Osteoblast (primary cell): ENCODE measurements around the gene SORBS2. TPM values are rescaled to one million over a fixed set of nuclear protein-coding genes. Genes with fewer than 3 reads are reported as not detected.

Source experiments
- DNase-seq: peaks from one replicate; pipeline ENCODE4 v3.0.0; 2011; ENCODE audit warnings: low spot score, mixed read lengths; ENCODE audit not compliant: insufficient read length; ENCODE audit errors: missing footprints
- H2AFZ ChIP-seq: 2 replicates; pipeline ENCODE4 v1.6.0; 2011; ENCODE audit warnings: mild to moderate bottlenecking, low read length
- H3K27ac ChIP-seq: 2 replicates; pipeline ENCODE4 v1.5.1; 2011; ENCODE audit warnings: mild to moderate bottlenecking, low read depth, low read length, moderate library complexity
- H3K27me3 ChIP-seq: 2 replicates; pipeline ENCODE4 v1.6.0; 2012; ENCODE audit warnings: mild to moderate bottlenecking, control low read depth, inconsistent platforms, low read length, moderate library complexity; ENCODE audit not compliant: insufficient read depth
- H3K36me3 ChIP-seq: 2 replicates; pipeline ENCODE4 v1.5.1; 2011; ENCODE audit warnings: mild to moderate bottlenecking, low read length, control low read depth, moderate library complexity; ENCODE audit not compliant: insufficient read depth
- H3K4me1 ChIP-seq: 2 replicates; pipeline ENCODE4 v1.5.1; 2011; ENCODE audit warnings: mild to moderate bottlenecking, low read length, control low read depth, moderate library complexity; ENCODE audit not compliant: insufficient read depth
- H3K4me2 ChIP-seq: 2 replicates; pipeline ENCODE4 v1.6.0; 2011; ENCODE audit warnings: mild to moderate bottlenecking, low read length; ENCODE audit not compliant: insufficient read depth
- H3K4me3 ChIP-seq: fragments of 200-600 bp; sonication (generic); 3 replicates; pipeline ENCODE4 v1.5.1; 2012; ENCODE audit warnings: mild to moderate bottlenecking, low read length, inconsistent platforms; ENCODE audit not compliant: insufficient read depth
- H3K79me2 ChIP-seq: 2 replicates; pipeline ENCODE4 v1.6.0; 2012; ENCODE audit warnings: mild to moderate bottlenecking, low read length, control low read depth, inconsistent platforms; ENCODE audit not compliant: insufficient read depth
- H3K9me3 ChIP-seq: 2 replicates; pipeline ENCODE4 v1.5.1; 2011; ENCODE audit warnings: low read depth, low read length, control low read depth
- H4K20me1 ChIP-seq: 2 replicates; pipeline ENCODE4 v1.6.0; 2012; ENCODE audit warnings: mild to moderate bottlenecking, low read length, control low read depth; ENCODE audit not compliant: insufficient read depth
- total RNA-seq: library from RNA; depleted of rRNA; stranded (reverse); fragments of >200 nt; gene quantifications from 2 replicates; pipeline ENCODE4 v1.2.3, GENCODE V29; 2012
- TF ChIP-seq, protein P1 (sequence below): IDR thresholded peaks from 2 replicates; pipeline ENCODE4 v1.5.1; 2011; ENCODE audit warnings: mild to moderate bottlenecking, low read depth, low read length, moderate library complexity; ENCODE audit errors: extremely low read depth

Gene SORBS2
- total RNA-seq, 1 donor = 85.0 TPM

GRCh38 chr4:185744488-185744862 is 67.5 kb downstream of the SORBS2 start:
- Histone ChIP-seq H3K79me2 (peaks cover 6% of the 10 kb centered on the region), H3K27ac (no peak overlapping the region), H3K9me3 (no peaks in the 10 kb centered on the region), H3K4me3 (no peak overlapping the region), H3K4me2 (no peak overlapping the region), H3K36me3 (no peaks in the 10 kb centered on the region), H3K4me1 (peaks cover 8% of the 10 kb centered on the region), H2AFZ (no peak overlapping the region), H4K20me1 (peaks cover 2% of the 10 kb centered on the region), H3K27me3 (no peaks in the 10 kb centered on the region)
- TF ChIP-seq, protein P1, sequence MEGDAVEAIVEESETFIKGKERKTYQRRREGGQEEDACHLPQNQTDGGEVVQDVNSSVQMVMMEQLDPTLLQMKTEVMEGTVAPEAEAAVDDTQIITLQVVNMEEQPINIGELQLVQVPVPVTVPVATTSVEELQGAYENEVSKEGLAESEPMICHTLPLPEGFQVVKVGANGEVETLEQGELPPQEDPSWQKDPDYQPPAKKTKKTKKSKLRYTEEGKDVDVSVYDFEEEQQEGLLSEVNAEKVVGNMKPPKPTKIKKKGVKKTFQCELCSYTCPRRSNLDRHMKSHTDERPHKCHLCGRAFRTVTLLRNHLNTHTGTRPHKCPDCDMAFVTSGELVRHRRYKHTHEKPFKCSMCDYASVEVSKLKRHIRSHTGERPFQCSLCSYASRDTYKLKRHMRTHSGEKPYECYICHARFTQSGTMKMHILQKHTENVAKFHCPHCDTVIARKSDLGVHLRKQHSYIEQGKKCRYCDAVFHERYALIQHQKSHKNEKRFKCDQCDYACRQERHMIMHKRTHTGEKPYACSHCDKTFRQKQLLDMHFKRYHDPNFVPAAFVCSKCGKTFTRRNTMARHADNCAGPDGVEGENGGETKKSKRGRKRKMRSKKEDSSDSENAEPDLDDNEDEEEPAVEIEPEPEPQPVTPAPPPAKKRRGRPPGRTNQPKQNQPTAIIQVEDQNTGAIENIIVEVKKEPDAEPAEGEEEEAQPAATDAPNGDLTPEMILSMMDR = no peak
- DNase-seq = no peak

DNA sequence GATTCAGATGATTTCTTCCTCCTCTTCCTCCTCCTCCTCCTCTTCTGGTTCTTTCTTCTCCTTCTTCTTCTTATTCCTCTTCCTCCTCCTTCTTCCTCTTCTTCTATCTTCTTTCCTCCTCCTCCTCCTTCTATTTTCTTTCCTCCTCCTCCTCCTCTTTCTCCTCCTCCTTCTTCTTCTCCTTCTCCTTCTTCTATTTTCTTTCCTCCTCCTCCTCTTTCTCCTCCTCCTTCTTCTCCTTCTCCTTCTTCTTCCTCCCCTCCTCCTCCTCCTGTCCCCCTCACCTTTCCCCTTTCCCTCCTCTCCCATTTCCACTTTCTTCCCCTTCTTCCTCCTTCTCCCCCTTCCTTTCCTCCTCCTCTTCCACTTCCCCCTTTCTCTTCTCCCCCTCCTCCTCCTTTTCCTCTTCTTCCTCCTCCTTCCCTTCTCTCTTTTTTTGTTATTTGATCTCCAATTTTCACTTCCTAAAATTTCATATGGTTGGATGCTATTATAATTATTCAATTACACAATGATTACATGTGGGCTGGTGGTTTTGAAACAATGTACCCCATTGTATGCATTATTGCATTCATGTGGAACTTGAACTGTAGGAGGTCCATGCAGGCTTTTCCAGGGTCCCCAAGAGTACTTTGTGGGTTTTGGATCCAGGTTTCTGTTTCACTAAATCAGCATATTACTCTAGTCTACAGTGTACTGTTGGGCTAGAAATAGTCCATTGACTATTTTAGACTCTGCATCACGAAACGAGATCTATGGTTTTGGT is 68.1 kb downstream of the SORBS2 start:
- no peak overlapping the region for H3K4me2 ChIP-seq
- H3K4me1 ChIP-seq = peaks cover 12% of the 10 kb centered on the region
- no peak overlapping the region for H3K27ac ChIP-seq
- TF ChIP-seq, protein P1 = no peak
- no peaks in the 10 kb centered on the region for H3K27me3 ChIP-seq
- no peak overlapping the region for H3K4me3 ChIP-seq
- no peak overlapping the region for H2AFZ ChIP-seq
- peaks cover 6% of the 10 kb centered on the region for H3K79me2 ChIP-seq
- H3K9me3 ChIP-seq = no peaks in the 10 kb centered on the region
- H3K36me3 ChIP-seq = no peaks in the 10 kb centered on the region
- peaks cover 2% of the 10 kb centered on the region for H4K20me1 ChIP-seq
- no peak for DNase-seq

GRCh38 chr4:185742766-185743165 is 69.2 kb downstream of the SORBS2 start:
- H4K20me1 ChIP-seq = no peaks in the 10 kb centered on the region
- DNase-seq = no peak

GRCh38 chr4:185741795-185742194 is 70.2 kb downstream of the SORBS2 start:
- TF ChIP-seq, protein P1 = no peak
- DNase-seq = no peak
- no peak overlapping the region for H2AFZ ChIP-seq
- no peak overlapping the region for H3K4me2 ChIP-seq
- H4K20me1 ChIP-seq = no peaks in the 10 kb centered on the region
- H3K36me3 ChIP-seq = no peaks in the 10 kb centered on the region
- H3K9me3 ChIP-seq = no peaks in the 10 kb centered on the region
- peaks cover 31% of the 10 kb centered on the region for H3K4me1 ChIP-seq
- no peak overlapping the region for H3K27ac ChIP-seq
- peaks cover 6% of the 10 kb centered on the region for H3K79me2 ChIP-seq
- no peak overlapping the region for H3K4me3 ChIP-seq
- H3K27me3 ChIP-seq = no peaks in the 10 kb centered on the region

More at GRCh38 chr4:185742766-185743165, 69.2 kb downstream of the SORBS2 start:
- Histone ChIP-seq H3K4me3 (no peak overlapping the region), H3K36me3 (no peaks in the 10 kb centered on the region), H3K4me2 (no peak overlapping the region), H3K4me1 (peaks cover 23% of the 10 kb centered on the region), H3K9me3 (no peaks in the 10 kb centered on the region), H3K79me2 (peaks cover 6% of the 10 kb centered on the region), H2AFZ (no peak overlapping the region), H3K27ac (no peak overlapping the region), H3K27me3 (no peaks in the 10 kb centered on the region)
- TF ChIP-seq, protein P1 = no peak
